EH (cell line): ENCODE data around the gene PSMA8.
"Not testable (repeated sequence)": the region's sequence is repeated elsewhere in the genome, so short reads cannot be mapped to it uniquely, and the experiment has no call there.

Experiments
- DNase-seq: peaks from one replicate; pipeline ENCODE4 v3.0.0-alpha.2; 2015; ENCODE audit warnings: low read depth

Gene PSMA8

DNA sequence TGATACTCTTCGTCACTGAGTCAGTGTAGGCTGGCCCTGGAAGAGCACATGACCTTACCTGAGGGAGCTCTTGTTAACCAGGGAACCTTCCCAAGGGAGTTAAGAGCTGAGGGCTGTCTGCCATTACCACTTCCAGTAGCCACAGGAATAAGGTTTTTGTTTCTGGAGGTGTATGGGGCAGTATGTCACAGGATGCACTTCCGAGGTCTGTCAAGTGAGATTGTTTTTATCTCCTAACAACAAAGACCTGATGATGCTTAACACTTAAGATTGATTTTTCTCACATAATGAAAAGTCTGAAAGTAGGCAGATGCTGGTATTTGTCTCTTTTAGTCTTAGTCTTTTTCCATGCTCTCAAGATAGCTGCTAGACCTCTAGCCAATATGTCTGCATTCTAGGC lies 41.8 kb downstream of the PSMA8 start:
- DNase-seq, result no peak

DNA sequence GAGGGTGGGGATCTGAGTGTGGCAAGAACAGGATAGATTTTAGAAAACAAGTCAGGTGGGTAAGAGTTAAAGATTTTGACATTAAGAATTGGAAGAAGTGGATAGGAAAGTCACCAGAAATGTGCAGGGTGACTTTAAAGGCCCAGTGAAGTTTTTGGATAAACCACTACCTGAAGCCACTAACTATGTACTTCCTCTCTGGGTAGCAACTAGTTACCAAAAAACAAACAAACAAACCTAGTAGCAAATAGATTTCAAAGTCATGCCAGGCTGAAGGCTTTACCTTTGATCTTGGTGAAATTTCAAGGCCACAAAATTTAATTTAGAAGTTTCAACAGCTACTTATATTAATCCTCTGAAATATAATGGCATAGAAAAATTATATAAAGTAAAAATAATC lies 42.5 kb downstream of the PSMA8 start:
- no peak for DNase-seq

DNA sequence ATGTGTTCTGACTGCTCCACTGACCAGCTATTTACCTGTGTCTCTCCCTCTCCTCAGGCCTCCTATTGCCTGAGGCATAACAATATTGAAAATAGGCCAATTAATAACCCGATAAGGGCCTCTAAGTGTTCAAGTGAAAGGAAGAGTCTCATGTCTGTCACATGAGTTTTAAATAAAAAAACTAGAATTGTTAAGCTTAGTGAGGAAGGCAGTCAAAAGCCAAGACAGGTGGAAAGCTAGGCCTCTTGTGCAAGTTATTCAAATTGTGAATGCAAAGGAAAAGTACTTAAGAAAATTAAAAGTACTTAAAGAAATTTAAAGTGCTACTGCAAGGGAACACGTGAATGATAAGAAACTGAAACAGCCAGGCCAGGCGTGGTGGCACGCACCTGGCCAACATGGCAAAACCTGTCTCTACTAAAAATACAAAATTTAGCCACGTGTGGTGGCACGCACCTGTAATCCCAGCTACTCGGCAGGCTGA lies 47.7 kb downstream of the PSMA8 start:
- DNase-seq, result no peak

DNA sequence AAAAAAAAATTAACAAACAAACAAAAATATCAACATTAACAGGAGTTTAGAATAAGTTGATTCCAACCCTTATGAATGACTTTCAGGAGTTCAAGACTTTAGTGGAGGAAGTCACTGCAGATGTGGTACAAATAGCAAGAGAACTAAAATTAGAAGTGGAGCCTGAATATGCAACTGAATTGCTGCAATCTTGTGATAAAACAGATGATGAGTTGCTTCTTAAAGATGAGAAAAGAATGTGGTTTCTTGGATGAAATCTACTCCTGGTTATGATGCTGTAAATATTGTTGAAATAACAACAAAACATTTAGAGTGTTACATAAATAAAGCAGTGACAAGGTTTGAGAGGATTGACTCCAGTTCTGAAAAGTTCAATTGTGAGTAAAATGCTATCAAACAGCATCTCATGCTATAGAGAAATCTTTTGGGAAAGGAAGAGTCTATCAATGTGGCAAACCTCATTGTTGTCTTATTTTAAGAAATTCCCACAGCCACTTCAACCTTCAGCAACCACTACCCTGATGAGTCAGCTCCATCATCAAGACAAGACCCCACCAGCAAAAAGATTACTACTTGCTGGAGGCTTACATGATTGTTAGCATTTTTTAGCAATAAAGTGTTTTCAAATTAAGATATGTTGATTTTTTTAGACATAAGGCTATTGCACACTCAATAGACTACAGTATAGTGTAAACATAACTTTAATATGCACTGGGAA lies 49.9 kb downstream of the PSMA8 start:
- DNase-seq, result no peak

DNA sequence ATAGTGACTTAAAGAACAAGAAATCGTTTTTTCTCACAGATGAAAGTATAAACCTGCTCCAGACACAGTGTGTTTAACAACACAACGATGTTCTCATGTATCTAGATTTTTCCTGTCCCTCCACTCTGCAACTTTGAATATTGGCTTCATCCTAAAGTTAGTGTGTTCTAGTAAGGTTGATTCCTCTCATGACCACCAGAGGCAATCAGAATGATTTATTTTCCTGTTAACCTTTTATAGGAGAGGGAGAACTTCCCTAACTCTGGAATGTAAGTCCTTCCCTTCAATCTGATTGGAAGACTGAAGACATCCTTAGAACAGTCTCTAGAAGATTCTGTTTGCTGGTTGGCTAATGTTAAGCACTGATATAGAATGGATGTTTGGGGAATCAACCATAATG lies 51.6 kb downstream of the PSMA8 start:
- DNase-seq, result peak; percentile 7

DNA sequence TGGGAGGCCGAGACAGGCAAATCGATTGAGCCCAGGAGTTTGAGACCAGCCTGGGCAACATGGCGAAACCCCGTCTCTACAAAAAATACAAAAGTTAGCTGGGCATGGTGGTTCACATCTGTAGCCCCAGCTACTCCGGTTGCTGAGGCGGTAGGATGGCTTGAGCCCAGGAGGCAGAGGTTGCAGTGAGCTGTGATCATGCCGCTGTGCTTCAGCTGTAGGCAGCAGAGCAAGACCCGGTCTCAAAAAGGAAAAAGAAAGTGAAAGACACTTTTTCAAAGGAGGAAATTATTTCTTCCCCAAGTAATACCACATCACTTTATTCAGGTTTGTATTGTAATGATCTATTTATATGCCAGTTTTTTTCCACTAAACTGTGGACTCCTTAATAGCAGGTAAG lies 56.8 kb downstream of the PSMA8 start:
- no peak for DNase-seq

DNA sequence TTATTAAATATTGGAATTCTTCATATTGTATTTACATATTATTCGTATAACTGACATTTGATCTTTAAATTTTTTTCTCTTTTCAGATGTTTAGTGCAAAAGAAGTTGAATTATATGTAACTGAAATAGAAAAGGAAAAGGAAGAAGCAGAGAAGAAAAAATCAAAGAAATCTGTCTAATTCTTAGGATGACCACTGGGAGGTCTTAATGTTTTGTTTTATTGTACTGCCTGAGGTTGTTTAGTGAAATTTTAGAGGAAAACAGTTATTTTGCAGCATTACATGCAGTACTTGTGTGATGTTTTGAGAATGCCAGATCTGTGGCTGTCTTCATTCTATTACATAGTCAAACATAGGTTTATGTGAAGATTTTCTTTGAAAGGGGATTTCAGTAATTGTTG lies 58.6 kb downstream of the PSMA8 start:
- DNase-seq, result no peak

DNA sequence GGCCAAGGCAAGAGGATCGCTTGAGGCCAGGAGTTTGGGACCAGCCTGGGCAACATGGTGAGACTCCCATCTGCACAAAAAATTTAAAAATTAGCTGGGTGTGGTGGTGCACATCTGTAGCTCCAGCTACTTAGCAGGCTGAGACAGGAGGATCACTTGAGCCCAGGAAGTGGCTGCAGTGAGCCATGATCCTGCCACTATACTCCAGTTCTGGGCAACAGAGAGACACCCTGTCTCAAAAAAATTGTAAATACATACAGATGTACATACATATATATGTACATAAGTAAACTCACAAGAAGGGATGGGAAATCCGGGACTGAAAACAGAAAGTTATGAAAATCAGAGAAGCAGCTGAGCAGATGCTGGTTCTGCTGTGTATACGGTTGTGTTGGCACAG lies 62.9 kb downstream of the PSMA8 start:
- no peak for DNase-seq

DNA sequence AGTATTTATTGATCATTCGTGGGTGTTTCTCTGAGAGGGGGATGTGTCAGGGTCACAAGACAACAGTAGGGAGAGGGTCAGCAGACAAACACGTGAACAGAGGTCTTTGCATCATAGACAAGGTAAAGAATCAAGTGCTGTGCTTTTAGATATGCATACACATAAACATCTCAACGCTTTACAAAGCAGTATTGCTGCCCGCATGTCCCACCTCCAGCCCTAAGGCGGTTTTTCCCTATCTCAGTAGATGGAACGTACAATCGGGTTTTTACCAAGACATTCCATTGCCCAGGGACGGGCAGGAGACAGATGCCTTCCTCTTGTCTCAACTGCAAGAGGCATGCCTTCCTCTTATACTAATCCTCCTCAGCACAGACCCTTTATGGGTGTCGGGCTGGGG lies 68.3 kb downstream of the PSMA8 start:
- not testable (repeated sequence) for DNase-seq

DNA sequence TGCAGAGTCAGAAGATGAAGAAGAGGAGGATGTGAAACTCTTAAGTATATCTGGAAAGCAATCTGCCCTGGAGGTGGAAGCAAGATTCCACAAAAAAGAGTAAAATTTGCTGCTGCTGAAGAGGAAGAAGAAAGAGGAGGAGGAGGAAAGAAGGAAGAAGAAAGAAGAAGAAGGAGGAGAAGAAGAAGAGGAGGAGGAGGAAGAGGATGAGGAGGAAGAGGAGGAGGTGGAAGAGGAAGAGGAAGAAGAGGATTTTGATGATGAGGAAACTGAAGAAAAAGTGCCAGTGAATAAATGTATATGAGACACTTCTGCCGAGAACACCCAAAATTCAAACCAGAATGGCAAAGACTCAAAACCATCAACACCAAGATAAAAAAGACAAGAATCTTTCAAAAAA lies 71.6 kb downstream of the PSMA8 start:
- no peak for DNase-seq

DNA sequence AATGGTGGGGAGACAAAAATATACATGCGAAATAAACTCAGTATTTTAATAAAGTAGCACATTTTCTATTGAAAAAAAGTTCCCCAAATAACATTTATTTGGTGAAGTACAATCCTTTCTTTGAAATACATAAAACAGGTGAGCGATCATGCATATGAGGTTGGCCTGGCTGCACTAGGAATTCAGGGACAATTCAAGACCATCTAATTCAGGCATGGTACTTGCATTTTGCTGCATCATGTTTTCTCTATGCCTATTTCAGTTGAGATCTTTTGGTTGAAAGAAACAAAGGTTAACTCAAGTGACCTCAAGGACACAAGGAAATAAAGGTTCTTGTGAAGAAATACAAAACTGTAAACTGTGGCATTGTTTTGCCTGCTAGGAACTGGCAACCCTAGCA lies 72.8 kb downstream of the PSMA8 start:
- DNase-seq, result no peak

DNA sequence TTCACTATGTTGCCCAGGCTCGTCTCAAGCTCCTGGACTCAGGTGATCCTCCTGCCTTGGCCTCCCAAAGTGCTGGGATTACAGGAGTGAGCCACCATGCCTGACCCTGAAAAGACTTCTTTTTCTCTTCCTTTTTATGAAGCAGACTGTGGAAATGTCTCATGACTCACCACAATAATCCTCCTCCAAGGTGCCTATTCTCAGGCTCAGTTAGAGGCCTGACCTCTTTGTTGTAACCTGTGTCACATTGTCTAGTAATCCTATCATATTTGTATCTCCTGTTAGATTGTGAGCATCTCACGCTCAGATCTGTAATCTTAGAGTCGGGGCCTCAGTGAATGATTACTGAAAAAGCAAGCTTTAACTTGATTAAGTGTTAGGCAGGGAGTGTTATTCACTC lies 74.3 kb downstream of the PSMA8 start:
- no peak for DNase-seq

DNA sequence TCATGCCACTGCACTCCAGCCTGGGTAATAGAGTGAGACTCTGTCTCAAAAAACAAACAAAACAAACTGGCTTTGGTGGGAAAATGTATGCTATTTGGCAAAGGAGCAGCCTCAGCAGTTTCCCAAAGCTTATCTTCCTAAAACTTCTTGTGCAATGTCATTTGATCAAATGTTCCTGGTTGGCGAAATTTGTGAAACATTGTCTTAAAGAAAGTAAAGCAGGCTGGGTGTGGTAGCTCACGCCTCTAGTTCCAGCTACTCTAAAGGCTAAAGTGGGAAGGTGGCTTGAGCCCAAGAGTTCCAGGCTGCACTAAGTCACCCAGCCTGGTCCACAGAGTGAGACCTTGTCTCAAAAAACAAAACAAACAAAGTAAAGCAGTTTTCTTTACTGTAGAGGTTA lies 75.3 kb downstream of the PSMA8 start:
- no peak for DNase-seq

DNA sequence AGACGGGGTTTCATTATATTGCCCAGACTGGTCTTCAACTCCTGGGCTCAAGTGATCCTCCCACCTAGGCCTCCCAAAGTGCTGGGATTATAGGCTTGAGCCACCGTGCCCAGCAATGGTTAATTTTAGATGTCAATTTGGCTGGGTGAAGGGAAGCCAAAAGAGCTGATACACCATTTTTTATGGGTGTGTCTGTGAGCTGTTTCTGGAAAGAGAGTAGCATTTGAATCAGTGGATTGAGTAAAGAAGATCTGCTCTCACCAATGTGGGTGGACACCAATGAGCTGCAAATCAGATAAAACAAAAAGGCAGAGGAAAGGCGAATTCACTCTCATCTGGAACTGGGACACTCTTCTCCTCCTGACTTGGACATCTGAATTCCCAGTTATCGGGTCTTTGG lies 76.5 kb downstream of the PSMA8 start:
- no peak for DNase-seq

DNA sequence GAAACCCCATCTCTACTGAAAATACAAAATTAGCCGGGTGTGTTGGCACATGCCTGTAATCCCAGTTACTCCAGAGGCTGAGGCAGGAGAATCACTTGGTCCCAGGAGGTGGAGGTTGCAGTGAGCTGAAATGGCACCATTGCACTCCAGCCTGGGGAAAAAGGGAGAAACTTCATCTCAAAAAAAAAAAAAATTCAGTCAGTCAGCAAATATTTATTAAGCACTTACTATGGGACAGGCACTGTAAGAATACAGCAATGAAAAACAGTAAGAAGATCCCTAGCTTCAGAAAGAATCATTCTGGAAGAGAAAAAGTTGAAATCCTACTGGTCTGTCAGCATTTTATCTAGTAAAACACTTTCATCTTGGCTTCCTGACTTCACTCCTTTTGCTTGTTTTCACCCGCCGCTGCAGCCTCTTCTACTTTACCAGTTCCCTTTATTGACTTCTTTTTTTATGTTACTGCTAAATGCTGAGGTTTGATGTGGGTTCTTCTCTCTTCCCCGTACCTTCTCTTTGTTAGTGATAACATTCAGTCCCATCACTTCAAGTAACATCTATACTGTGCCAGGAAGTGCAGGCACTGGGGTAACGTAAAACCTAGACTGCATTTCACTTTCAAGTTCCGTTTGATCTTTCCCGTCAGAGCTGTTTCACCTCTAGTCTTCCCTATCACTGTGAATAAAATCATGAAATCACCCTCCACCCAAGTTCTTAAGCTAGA lies 81.7 kb downstream of the PSMA8 start:
- no peak for DNase-seq

DNA sequence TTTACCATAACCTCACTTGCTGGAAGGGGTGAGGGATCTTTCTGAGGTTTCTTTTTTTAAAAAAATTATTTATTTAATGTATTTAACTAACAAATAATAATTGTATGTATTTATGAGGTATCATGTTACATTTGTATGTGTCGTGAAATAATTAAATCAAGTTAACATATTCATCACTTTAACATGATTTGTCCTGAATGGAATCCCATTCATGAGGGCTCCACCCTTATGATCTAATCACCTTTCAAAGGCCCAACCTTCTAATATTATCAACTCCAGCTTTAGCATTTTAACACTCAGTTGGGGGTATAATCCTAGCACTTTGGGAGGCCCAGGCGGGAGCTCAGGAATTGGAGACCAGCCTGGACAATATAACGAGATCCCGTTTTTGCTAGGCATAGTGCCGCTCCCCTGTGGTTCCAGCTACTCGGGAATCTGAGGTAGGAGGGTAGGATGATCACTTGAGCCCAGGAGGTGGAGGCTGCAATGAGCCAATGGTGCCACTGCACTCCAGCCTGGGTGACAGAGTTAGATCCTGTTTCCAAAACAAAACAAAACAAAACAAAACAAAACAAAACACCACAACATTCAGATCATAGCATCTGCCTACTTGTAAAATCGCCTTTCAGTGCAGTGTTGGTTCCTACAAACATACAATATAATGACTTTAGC lies 91.5 kb downstream of the PSMA8 start:
- no peak for DNase-seq

DNA sequence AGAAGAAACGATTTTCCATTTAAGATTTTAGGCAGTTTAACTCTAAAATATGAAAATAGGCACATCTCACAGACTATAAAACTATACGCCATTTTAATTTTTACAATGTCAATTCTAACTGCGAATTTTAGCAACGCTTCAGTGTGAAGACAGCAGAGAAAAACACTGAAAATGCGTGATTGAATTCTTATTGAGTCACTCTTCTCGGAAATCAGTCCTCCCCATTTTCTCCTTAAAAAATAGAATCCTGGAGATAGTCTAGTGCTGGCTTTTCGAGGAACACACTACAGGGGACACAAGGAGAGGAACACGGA lies 92.2 kb downstream of the PSMA8 start:
- DNase-seq, result no peak

DNA sequence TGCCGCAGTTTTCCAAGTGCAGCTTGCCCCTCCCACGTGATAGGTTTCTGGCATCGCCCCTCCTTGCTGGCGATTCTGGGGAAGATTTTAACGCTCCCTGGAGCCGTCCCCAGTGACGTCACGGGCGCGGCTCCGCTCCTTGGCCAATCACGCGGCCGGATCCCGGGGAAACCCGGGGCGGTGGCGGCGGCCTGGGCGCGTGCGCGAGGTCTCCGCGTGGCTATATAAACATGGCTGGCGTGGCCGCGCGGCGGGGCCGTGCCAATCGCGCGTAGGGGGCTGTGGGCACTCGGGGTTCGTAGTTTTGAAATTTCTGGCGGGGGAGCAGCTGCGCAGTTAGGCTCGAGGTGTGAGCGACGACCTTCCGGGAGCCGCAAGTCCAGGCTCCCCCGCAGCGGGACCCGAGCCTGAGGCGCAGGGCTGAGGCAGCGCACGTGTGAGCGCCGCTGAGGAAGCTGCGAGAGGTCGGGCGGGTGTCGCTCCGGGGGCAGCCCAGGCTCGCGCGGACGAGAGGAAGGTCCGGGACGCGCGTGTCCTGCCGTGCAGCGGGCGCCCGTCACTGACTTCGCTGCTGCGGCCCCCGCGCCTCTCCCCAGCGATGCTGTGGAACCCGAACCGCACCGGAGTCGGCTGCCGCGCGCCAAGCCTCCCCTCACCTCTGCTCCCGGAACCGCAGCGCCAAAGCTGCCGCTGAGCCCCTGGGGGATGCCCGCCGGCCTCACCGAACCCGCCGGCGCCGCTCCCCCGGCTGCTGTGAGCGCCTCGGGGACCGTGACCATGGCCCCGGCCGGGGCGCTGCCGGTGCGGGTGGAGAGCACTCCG lies 92.8 kb downstream of the PSMA8 start, which contains the start of gene TAF4B:
TSS of gene TAF4B (plus strand) at position 217 of the 822 bp plus-strand sequence. CDS start at position 706, 489 bp downstream.
- peak; percentile 88 for DNase-seq

DNA sequence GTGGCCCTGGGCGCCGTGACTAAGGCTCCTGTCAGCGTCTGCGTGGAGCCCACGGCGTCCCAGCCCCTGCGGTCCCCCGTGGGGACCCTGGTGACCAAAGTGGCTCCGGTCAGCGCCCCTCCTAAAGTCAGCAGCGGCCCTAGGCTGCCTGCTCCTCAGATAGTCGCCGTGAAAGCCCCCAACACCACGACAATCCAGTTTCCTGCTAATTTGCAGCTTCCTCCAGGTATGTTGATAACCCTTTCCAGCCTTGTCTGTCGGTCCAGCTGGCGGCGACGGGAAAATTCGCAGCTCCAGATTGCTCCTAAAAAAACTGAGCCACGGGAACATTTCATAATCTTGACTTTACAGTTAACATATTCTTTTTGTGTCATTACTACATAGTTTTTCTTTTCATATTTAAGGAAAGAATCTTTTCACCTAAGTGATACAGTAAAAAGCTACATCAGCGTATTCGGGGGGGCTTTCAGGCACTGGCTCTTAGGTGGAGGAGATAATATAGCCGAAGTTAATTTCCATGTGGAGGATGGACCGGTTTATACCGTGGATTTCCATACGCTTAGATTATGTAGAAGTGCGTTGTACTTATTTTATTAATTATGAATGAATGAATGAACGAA lies 93.5 kb downstream of the PSMA8 start:
- no peak for DNase-seq

DNA sequence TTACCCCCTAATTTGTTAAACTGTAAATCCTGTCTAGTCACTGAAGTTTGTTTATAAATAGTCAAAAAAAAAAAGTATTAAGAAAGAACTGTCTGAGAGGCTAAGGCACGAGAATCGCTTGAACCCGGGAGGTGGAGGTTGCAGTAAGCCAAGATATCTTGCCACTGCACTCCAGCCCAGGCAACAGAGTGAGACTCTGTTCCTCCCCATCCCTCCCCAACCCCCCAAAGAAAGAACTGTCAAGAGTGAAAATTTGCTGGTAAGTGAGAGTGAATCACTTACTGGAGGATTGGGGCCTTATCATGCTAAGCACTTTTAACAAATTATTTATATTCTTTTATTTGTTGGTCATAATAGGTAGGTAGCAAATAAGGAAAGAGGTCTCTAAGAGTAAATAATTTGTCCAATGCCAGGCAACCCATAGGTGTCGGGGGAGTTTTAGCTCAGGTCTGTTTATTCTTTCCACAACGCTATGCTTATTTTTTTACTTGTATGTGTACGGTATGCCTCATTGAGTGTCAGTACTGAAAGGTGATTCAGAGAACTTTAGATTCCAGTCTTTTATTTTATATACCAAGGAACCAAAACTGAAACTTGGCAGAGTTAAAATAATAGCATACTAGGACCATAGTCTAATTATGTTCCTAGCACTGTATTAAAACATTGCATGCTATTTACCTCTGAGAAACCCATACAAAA lies 95.0 kb downstream of the PSMA8 start:
- DNase-seq, result no peak

DNA sequence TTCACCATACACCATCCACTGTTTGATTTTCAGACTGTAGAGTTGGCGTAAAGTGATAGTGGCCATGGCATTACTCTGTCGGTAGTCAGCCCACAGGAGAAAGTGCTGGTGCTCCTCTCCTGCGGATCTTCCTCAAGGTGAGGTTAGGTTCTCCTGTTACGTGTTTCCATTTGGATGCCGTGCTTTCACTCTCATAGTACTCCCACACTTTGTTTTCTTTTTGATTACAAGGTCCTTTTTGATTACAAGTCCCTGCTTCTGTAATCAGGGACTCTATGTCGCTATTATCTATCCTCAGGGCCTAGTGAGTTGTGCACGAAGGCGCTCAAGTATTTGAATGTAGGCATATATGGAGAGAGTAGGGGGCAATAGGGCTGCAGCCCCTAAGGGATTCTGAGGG lies 96.8 kb downstream of the PSMA8 start:
- DNase-seq, result no peak
